ENCODE results near the gene PATJ.

The PATJ gene

GRCh38 chr1:61993331-61993961 lies 251.2 kb downstream of the PATJ start:
- DNase-seq, result no peak

GRCh38 chr1:61995641-61996040 lies 253.4 kb downstream of the PATJ start:
- DNase-seq, result no peak

GRCh38 chr1:61997123-61997522 lies 254.8 kb downstream of the PATJ start:
- no peak for DNase-seq

- no peak for DNase-seq
Measured at GRCh38 chr1:62003777-62004176, 261.5 kb downstream of the PATJ start.

- DNase-seq, result no peak
Measured at GRCh38 chr1:62006690-62007089, 264.4 kb downstream of the PATJ start.

- DNase-seq, result no peak
Measured at GRCh38 chr1:62011006-62011405, 268.7 kb downstream of the PATJ start.

- no peak for DNase-seq
Measured at GRCh38 chr1:62012095-62012494, 269.8 kb downstream of the PATJ start.

GRCh38 chr1:62012836-62013235 lies 270.6 kb downstream of the PATJ start:
- no peak for DNase-seq

- no peak for DNase-seq
Measured at GRCh38 chr1:62013264-62013663, 271.0 kb downstream of the PATJ start.

DNA sequence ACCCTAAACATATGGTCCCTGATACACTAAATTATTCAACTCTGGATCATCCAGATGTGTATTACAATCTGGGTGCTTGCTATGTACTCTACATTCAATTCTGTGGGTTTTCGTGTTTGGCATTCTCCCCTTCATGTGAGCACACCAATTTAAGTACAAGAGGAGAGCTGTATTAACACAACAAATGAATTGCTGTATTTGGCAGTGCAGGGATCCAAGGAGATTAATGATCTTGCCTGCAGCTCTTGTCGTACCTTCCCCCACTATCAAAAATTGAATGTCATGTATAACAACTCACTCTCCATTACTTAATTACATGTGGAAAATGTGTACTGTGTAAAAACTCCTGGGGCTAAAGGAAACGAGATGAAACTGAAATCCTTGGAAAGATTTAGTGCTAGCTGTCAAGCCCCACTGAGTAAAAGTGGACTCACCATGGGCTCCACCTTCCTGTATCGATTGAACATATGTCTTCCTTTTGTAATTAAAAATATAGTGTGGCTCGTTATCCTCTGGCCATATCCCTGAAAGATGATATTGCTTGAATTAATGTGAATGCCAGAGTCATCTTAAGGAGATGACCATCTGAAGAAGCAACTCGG lies 280.2 kb downstream of the PATJ start:
- no peak for DNase-seq

DNA sequence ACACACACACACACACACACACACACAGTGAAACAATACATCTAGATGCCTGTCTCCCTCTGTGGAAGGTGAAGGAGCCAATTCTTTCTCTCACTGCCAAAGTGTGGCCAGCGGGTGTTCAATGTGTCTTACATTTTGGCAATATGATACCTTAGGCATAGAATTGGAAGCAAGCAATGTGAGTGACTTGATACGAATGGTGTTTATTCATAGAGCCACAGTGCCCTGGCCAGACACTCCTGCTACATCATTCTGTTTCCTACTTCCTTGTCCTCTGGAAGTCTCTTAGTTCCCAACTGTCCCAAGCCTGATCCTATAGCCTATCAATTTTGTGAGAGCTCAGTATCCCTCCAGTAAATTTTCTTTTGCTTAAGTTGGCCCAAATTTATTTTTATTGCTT lies 282.4 kb downstream of the PATJ start:
- no peak for DNase-seq

DNA sequence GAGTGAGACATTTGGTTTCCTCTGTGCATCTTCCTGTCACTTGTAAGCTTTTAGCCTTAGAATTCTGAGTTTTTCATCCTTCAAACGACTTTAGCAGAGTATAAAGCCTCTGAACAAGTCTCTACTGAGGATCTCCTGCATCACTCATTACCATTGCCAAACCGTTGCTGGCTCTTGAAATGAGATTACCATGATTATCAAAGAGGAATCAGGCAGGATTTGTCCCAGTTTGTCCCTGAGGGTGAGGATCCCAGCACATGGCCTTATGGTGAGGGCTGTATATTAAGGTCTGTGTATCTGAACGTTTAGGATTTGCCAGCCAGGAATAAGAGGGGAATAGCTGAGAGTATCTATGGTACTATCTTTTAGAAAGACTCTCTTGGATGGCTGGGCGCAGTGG lies 282.9 kb downstream of the PATJ start:
- DNase-seq, result no peak

GRCh38 chr1:62025892-62026291 lies 283.6 kb downstream of the PATJ start:
- DNase-seq, result no peak

DNA sequence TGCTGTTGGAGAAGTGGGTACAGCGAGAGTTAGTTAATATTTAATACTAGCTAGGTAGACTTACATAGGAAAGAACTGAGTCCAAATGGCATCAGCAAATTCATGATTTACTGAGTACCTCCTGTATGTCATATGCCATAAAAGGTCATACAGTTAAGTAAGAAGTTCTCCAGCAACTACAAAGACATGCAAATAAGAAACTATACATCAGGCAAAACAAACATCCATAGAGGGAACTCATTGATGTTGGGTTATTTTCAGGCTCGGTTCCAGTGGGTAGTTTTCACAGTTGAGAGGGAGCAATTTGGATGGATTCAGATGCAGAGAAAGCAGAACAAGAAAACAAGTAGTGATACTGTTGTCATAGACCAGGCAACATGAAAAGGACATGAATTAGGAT lies 287.4 kb downstream of the PATJ start:
- DNase-seq, result no peak

GRCh38 chr1:62034790-62035189 lies 292.5 kb downstream of the PATJ start:
- DNase-seq, result no peak

DNA sequence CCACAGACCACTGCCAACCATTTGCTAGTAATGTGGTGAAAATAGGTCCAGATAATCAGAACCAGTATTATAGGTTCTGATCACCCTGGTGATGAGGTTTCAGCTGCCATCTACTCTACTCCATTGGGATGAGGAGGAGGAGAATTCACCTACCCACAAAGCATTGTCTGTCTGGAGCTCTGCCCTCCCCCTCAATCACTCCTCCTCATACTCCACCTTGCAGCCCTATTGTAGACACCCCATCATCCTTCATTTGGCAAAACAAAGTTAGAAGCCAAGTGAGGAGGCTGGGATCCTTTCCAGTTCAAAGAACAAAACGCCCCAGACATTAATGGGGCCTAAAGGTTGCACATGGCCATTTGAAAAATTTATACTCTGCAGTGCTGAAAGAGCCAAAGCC lies 295.0 kb downstream of the PATJ start:
- DNase-seq, result no peak

GRCh38 chr1:62038594-62039284 lies 296.5 kb downstream of the PATJ start:
- DNase-seq, result no peak

GRCh38 chr1:62040450-62040849 lies 298.2 kb downstream of the PATJ start:
- no peak for DNase-seq

- no peak for DNase-seq
Measured at GRCh38 chr1:62040973-62041372, 298.7 kb downstream of the PATJ start.

- no peak for DNase-seq
Measured at GRCh38 chr1:62043154-62043553, 300.9 kb downstream of the PATJ start.

GRCh38 chr1:62045574-62045973 lies 303.3 kb downstream of the PATJ start:
- DNase-seq, result no peak

- no peak for DNase-seq
Measured at GRCh38 chr1:62046927-62047326, 304.6 kb downstream of the PATJ start.

- no peak for DNase-seq
Measured at GRCh38 chr1:62050165-62050564, 307.9 kb downstream of the PATJ start.

DNA sequence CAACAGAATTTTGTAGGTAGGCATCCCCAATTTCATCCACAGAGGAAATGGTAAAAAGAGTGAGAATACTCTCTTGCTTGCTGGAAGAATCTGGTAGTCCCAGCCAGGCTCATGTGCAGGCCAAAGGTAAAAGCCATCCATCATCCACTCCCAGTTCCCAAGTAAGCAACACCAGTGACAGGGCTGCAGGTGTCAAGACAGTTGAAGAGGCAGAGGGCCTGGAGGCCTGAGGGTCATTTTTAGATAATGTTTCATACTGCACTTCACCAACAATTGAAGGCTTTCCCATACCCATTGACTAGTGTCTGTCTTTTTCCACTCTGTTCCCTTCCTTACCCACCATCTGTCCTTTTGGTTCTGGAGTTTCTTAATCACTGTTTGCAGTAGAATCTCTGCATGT lies 310.7 kb downstream of the PATJ start:
- DNase-seq, result no peak

GRCh38 chr1:62054188-62054587 lies 311.9 kb downstream of the PATJ start:
- no peak for DNase-seq
